ENCODE data around the gene SPATA6.

GRCh38 chr1:48470481-48470855 lies 1.5 kb downstream of the SPATA6 start:
- TF ChIP-seq RXRA (IDR thresholded peaks at IDR 0.05) = no peak
- no peak for TF ChIP-seq CTCF (IDR thresholded peaks at IDR 0.05; ENCODE audit: low read depth, low read length, missing input control)

Measured in liver (tissue), 3 donors.